NCI-H460 (cell line): ENCODE data around the gene OTOF. TPM values are rescaled to one million over a fixed set of nuclear protein-coding genes. Genes with fewer than 3 reads are reported as not detected.

ENCODE experiments used
- DNase-seq: peaks from one replicate; pipeline ENCODE4 v3.0.0-alpha.2; 2016; ENCODE audit warnings: low read depth; ENCODE audit errors: extremely low read depth
- total RNA-seq: library from RNA; depleted of rRNA; stranded (reverse); fragments of >200 nt; shearing (Covaris generic); gene quantifications from 2 replicates; pipeline ENCODE4 v1.2.3, GENCODE V29; 2014

The OTOF gene
- total RNA-seq, 1 experiment from 2014 or later: not detected

DNA sequence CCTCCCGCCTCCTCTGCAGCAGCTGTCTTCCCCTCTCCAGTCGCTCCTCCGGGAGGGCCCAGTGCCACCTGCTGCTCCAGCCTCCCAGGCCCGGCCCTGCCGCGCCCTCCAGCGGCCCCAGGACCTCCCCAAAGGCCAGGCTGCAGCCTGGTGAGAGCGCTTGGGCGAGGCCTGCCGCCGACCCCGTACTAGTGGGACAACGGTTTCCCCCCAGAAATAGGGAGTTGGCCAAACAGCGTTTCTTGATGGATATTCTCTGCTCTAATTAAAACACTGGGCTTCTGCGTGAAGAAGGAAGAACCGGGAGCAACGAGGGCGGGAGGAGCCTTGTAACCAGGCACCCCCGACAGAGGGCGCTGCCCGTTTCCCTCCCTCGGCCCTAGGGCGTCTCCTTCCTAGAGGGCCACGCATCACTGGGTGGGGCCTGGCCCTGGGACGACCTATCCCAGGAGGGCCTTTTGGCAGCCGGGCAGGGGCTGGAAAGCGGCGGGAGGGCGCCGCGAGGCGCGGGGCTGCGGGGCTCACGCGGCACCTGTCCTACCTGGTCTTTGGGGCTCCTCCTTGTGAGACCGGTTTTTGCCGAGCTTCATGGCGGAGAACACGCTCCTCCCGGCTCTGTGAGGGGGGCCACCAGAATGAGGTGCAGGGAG lies 25.4 kb upstream of the OTOF start:
- peak; percentile 86 for DNase-seq

DNA sequence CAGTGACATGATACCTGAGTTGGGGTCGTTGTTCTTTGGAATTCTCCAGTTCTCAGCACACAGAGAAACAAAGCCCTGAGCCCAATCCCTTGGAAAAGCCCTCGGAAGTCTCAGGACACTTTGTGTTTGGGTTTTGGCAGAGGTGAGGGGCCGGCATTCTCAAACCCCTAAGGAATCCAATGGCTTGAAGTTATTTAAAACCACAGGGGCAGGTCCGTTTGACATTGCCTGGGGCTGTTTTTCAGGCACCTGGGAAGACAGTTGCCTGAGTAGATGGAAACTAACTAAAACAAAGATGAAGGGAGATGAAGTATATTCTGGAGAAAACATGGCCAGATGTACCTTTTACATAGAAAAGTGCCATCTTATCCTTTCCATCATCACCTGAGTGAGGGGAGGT lies 22.5 kb upstream of the OTOF start:
- no peak for DNase-seq

DNA sequence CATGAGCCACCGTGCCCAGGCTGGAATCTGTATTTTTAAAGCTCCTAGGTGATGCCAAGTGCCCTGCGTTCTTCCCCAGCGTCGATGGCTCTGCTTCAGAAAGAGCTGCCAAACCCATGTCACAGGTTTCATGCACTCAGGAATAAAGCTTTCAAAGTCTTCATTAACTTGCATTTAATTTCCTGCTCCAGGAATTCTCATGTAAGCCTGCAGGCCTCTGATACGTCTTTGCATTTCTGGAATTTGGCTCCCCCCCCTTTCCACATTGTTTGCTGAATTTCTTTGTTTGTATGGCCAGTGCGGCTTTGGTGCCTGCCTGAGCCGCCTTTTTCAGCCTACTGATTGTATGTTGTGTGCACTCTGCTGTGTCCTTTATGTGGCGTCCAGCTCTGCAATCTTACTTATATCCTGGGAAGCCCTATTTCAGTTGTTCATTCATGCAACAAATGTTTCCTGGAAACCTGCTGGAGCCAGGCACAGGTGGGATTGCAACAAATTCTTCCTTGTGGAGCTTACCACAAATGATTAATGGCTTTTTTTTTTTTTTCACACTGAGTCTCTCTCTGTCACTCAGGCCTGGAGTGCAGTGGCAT lies 17.9 kb upstream of the OTOF start:
- DNase-seq: no peak

DNA sequence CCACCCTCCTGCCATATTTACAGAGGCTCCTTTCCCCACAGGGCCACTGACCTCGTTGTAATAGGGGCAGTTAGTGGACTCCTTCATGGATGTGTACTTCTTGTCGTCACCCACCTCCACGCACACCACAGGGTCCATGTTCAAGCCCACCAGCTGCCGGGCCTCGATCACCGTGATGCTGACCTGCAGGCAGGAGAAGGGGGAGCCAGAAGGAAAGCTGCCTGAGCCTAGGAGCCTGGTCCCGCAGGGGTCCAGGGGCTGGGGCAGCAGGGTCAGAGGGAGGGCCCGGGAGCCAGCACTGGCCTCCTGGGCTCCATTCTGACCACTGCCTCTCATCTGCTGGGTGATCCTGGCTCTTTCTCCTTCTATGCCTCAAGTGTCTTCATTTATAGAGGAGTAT lies 17.0 kb upstream of the OTOF start:
- no peak for DNase-seq

DNA sequence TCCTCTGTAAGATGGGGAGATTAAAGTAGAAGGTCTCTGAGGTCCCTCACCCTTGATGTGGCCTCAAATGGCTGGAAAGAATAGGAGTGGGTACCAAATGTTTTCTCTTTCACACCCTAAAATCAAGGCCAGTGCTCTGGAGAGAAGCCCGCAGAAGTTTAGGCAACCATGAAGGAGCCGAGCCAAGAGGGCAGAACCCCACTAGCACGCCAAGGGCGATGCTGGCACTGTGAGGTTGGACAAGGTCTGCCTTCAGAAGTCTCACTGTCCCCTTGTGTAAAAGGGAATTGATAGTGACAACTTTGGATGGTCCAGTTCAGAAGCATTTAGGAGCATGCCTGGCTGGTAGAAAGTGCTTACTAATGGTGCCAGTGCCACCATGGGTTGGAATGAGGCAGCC lies 16.3 kb upstream of the OTOF start:
- DNase-seq: no peak

DNA sequence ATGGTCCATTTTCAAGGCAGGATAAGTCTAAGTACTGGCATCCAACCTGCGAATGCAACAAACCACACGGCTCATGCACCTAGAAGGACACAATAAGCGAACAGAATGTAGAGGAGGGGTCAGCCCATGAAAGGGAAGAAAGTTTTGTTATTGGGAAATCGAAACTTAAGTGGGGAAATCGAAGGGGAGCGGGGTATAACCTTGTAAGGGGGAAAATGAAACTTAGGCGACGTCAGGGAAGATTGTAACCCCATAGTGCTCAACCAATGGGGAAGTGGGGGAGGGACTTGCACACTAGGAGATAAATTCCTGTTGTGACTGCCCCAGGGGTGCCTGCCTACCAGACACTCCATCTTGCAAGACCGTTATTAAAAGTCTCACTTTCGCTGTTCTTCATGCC lies 15.6 kb upstream of the OTOF start:
- DNase-seq: no peak

DNA sequence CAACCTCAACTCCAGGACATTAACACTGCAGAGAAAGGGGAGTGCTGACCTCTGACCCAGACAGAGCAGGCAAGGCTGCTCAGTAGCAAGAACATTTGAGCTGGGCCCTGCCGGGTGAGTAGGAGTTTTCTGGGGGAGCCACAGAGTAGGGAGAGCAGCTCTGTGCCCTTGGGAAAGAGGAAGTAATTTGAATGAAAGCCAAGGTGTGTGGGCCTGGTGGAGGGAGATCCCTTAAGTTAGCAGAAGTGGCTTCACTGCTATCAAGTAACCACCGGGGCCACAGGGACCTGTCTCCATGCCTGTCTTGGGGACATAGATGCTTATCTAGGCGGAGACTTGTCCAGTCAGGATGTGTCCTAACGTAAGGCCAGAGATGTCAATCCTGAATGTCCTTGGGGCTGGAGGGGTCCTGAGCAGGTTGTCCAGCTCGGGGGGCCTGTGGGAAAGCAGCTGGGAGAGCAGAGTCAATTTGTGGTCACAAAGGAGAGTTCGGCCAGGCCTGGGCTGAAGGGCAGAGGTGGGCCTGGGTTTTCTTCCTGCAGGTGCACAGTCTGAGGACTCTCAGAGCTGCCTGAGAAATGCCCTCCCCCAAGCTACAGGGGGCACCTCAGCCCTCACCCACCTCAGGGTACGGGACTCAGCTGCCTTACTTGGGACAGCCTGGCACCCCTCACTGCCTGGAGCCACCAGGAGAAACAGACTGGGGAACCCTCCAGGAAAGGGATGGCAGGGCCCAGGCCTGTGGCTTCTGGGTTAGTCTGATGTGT lies 15.0 kb upstream of the OTOF start:
- no peak for DNase-seq

DNA sequence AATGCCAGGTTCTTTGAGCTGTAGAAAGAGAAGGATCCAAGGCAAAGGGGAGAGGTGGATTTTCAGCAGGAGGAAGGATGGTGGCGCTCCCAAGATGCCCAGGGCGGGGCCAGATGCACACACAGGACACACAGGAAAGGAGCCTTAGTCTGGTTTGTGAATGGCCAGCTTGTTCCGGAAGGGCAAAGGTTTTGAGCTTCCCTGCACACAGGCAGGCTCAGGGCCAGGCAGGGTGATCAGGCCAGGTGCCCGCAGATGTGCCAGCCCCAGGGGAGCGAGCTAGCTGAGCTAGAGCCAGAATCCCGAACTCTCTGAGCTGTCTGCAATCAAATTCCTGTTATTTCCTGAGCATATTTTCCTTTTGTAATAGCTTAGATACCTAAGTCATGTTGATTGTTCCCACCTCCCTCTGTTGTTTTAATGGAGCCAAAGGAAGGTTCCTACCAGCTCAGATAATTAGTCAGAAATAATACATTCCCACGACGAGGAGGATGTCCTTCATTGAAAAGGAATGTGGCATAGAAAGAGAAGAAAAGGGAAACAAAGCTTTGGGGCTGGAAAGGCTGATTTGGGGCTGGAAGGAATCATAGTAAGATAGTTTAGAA lies 13.7 kb upstream of the OTOF start:
- no peak for DNase-seq

DNA sequence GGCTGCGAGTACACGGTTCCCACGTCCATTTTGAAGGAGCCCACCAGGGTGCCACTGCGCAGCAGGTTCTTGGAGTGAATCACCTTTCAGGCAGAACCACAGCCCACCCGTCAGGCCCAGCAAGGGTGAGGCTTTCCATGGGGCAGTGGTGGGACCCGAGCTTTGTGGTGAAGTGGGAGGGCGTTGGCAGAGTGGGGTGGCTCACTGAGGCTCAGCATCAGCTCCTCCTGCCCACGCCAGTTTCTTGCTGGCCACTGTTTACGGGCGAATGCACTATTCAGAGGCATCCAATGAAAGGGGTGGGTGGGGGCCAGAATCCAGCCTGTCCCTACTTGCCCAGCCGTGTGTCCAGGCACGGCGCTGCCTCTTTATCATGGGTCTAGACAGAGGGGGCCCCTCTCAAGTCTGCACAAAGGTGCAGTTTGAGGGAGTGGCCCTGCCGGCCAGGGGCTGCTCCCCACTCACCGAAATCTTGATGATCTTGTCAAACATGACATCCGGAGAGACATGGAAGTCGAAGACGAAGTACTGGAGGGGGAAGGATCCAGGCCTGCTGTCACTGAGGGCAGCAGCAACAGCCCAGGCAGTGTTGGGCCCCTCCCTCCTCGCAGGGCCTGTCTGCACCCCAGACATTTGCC lies 11.4 kb upstream of the OTOF start:
- DNase-seq: no peak

DNA sequence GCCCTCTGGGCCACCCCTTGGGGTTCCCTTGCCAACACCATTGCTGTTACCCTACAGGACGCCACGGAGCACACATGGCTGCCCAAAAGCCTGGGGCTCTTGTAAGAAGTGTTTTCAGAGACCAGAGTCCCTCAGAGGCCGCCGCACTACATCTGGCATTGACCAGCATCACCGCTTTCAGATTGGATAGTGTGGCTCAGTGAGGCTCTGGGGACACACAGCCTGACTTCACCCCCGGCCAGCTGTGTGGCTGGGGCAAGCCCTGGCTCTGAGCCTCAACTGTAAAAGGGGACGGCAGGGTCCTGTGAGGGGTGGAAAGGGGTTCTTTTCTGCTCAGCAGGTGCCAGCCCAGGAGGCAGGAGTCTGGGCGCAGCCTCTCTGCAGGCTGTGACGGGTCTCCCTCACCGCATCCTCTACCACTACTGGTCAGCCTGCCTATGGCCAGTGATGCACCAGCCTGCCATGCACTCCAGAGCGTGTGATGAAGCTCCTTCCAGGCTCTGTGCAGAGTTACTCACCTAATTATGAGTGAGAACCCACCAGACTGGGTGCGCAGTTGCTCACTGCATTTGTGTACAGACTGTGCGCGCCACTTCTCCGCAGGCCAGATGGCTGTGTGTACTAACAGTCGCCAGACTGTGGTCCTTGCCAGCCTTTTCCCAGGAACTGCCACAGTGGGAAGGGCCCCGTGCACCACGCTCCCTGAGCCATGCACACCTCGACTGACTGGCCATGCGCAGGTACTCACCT lies 10.7 kb upstream of the OTOF start:
- no peak for DNase-seq

DNA sequence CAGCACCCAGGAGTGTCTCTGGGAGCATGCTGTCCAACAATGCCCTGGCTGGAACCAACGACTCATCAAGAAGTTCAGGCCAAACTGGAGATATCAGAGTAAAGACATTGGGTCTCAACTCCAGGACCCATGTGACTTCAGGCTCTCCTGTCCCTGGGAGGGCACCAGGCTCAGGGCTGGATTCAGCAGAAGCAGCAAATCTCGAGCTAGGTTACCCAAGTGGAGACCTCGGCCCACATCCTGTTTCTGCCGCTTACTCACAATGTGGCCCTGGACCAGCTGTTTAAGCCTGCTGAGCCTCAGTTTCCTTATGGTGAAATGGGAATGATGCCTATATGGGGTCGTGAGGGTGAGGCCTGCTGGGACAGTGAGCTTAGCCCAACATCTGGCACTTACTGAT lies 9.3 kb upstream of the OTOF start:
- DNase-seq: no peak

DNA sequence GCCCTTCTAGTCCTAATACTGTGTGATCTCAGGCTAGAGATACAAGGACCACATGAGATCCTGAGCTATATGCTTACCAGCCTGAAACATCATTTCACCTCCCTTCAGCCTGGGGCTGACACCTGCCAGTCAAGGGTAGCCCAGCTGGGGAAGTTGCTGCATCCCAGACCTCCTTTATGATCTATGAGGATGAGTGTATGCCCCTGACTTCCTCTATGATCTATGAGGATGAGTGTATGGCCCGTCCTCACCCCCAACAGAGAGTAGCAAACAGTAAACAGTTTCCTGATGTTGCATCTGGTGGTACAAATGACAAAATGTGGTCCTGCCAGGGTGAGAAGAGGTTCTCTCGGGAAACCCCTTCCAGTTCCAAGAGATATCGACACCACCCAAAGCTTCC lies 8.9 kb upstream of the OTOF start:
- no peak for DNase-seq

DNA sequence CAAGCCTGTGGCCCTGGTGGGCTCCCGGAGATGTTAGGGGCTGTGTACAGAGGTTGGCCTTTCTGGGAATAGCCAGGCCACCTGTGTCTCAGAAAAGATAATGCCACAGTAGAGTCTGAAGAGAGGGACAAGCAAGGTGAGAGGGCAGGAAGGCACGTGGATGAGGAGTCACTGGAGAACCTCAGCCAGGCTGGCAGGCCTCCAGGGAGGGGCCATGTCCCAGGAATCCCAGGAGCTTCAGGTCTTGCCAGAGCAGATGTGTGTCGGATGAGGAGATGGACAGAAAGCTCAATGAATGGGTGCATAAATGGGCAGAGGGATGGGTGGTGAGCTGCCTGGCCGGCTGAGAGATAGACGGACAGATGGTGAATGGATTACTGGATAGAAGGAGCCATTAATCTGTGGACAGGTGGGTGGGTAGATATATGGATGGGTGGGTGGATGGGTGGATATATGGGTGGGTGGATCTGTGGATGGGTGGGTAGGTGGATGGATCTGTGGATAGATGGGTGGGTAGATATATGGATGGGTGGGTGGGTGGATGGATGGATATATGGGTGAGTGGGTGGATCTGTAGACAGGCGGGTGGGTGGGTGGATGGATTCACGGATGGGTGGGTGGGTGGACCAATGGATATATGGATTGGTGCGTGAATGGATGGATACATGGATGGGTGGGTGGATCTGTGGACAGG lies 7.9 kb upstream of the OTOF start:
- no peak for DNase-seq

DNA sequence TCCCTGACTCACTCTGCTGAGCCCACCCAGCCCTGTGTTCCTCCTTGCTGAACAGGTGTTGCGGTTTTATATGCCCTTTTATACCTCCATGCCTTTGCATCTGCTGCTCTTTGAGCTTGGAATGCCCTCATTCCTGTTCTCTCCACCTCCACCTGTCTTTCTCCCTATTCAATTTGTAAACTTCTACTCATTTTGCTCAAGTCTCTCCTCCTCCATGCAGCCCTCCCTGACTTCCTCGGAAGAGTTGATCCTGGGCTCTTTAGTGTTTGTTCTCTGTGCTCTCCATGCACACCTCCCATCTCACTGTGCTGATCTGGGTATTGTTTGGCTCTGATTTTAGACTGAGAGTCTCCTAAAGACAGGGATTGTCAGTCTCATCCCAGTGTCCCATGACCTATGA lies 7.2 kb upstream of the OTOF start:
- no peak for DNase-seq

DNA sequence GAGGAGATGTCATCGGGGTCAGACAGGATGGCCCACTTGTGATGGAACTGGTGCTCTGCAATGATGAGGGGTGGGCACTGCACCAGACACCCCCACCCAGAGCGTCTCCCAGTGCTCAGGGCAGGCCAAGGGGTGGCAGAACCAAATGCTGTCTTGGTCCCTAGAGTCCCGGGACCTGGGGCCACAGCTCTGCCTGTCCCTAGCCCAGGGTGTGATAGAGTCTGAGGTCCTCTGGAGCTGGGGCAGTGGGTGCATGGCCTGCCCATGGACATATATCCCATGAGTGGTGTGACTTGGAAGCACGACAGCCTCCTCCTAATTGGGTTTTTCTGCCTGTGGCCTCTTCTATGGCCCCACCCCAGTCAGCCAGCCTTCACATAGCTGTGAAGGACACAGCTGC lies 6.7 kb upstream of the OTOF start:
- DNase-seq: no peak

DNA sequence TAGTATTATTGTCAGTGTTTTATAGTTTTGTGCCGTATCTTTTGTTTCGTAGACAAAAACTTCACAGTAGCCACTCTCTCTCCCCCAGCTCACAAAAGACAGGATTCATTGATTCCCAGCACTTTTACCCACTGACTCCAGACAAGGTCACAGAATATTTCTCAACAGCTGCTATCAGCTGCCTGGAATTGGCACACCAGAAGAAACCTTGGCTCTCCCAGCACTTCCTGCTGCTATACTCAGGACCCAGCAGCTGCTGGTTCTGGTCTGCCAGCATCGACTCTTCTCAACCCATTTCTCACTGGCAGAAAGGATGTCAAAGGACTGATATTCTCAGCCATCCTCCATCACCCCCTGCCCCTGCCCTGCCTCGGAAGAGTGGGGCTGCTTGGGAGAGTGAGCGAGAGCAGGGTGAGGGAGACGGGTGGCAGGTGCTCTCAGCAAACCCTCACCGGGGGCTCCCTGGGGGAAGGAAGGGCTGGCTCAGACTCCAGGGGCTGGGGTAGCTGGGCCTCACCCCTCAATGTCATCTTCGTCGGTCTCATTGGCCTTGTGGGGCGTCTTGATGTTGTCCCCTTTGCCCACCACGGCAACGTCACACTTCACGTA lies 6.1 kb upstream of the OTOF start:
- DNase-seq: no peak

DNA sequence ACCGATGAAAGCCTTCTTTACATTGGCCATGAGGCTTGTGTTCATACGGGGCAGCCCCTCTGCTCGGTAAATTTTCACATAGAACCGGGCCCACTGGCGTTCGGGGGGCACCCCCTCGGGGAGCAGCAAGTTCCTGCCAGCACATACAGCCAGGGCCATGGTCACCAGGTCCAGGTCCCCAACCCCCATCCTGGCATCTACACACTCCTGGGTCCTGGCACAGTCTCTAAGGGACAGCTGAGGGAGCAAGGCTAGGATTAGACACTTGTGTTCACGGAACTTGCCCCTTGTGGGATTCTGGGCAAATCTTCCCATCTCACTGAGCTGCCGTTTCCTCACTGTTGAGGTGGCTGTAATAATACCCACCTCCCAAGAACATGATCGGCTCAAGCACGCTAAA lies 5.6 kb upstream of the OTOF start:
- DNase-seq: no peak

DNA sequence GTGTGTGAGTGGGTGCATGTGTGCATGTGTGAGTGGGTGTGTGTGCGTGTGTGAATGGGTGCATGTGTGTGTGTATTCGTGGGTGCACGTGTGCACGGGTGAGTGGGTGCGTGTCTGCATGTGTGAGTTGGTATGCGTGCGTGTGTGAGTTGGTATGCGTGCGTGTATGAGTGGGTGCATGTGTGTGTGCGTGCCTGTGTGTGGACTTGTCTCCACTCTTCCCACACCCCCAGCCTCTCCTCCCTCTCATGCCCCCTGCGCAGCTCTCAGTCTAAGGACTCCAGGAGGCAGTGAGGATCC lies 5.1 kb upstream of the OTOF start:
- DNase-seq: no peak

DNA sequence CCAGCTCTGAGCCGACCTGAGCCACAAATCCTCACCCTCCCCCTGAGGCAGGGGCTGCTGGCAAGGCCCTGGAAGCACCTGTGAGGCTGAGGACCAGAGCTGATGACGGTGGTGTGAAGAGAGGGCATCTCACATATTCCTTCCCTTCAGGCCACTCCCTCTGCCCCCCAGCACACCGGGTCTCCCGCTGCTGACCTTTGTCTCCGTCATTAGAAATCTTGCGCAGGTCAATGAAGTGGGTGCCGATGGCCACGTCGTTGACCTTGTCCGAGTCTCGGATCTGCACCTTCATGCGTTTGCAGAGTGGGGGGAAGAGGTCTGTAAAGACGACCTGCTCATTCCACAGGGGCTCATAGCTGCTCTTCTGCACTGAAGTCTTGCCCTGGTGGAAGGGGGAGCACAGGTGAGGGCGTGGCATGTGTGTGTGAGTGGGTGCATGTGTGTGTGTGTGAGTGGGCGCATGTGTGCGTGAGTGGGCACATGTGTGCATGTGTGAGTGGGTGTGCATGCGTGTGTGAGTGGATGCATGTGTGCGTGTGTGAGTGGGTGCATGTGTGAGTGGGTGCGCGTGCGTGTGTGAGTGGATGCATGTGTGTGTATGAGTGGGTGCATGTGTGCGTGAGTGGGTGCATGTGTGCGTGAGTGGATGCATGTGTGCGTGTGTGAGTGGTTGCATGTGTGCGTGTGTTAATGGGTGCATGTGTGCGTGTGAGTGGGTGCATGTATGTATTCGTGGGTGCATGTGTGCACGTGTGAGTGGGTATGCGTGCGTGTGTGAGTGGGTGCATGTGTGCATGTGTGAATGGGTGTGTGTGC lies 4.5 kb upstream of the OTOF start:
- no peak for DNase-seq
